Measurements from ENCODE around the gene SH2D2A. TPM values are rescaled to one million over a fixed set of nuclear protein-coding genes. Genes with fewer than 3 reads are reported as not detected.

Gene SH2D2A
- total RNA-seq, 1 donor from 2014 or later = 1.4 TPM

DNA sequence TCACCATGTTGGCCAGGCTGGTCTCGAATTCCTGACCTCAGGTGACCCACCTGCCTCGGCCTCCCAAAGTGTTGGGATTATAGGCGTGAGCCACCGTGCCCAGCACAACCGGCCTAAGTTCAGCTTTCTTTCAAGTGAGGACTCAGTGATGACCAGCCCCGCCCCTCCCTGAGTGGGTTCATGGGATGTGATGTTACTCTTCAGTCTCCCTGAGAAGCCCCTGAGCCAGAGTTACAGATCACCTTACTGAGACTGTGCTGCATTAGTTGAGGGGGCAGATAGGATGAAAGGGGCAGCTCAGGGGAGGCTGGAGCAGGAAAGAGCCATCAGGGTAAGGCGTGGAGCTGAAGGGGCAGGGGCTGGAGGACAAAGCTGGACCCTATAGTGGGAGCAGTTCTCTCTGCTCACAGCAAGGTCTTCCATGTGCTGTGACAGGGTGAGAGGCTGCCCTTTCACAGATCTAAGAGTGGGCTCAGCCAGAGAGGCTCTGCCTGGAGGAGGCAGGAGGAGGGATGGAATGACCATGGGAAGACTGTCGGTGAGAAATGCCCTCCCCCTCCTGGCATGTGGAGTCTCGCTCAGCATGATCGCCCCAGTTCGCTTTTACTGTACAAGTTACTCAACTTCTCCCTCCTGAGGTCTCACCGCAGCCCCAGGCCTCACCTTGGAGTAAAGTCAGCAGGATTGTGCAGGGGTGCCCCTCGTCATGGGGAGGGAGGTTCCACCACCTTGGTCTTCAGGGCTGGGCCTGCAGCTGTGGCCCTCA, 13.4 kb downstream of the SH2D2A start:
- ATAC-seq = no peak

DNA sequence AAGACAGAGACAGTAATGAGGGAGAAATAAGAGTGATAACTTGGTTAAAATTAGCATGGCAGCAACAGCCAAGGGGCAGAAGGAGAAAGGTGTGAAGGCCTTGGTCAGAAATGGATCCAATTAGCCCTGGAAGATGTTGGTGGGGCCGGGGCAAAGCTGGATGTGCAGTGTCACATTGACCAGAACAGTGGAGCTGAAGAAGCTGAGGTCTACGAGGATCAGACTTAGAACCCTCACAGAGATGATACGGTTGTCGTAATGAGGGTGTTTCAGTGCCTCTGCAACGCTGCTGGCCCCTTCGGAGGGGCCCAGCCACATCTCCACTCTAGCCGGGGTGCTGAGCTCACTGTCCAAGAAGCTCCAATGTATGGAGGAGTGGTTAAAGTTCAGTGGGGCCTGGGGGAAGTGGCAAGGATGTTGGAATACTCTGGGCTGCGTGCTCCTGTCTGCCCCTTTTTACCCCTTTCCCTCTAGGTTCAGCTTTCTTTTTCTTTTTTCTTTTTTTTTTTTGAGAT, 14.2 kb downstream of the SH2D2A start:
- no peak for ATAC-seq

DNA sequence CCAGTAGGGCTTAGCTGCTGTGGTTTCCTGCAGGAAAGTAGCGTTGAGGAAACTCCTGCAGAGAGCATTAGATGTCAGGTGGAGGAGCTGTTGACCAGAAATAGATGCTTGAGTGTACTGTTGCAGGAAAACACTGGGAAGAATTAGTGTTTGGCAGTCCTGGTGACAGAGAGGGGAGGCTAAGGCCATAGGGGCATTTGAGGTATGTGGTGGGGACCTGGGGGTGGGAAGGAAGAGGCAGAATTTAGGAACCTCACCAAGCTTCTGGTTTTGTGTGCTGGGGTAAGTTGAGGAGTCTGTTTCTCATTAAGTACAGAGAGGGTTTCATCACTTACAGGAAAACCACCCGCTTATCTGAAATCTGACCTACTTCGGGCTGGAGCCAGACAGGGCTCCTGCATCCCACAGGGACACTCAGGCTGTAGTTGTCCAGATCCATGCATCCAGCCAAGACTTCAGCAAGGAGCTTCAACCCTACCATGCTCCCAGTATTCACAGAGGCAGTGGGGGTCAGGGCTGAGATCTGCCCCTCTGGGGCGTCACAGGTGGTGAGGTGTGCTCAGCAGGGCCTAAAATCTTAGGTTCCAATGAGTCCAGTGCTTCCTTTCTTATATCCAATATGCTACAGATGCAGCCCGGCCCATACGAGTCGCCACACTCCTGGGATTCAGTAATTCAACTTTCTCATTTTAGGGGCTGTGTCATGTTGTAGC, 15.1 kb downstream of the SH2D2A start:
- no peak for ATAC-seq

DNA sequence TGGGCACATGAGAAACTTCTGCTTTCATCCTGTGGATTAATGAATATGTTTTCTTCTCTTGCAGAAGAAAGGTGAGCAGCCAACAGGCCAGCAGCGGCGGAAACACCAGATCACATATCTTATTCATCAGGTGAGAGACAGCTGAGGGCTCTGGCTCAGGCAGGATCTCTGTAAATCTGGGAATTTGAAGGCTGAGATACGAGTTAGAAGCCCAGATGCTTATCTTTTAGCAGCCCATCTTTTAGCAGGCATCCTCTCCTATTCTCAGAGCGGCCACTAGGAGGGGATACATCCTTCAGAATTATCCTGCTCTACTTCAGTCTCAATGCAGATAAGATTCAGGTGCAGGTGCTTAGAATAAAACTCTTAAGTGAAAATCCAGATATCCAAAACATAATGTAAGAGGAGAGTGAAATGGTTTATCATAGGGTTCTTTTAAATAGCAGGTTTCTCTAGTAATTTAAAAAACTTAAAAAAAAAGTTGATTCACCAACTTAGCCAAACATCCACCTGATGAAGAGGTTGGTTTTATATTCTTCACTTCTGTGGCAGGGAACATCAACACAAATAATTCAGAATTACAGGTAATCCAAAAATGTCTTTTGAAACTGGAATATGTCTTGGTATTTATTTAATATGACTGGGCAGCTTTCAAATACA, 19.3 kb downstream of the SH2D2A start:
- peak; percentile 56 for ATAC-seq

DNA sequence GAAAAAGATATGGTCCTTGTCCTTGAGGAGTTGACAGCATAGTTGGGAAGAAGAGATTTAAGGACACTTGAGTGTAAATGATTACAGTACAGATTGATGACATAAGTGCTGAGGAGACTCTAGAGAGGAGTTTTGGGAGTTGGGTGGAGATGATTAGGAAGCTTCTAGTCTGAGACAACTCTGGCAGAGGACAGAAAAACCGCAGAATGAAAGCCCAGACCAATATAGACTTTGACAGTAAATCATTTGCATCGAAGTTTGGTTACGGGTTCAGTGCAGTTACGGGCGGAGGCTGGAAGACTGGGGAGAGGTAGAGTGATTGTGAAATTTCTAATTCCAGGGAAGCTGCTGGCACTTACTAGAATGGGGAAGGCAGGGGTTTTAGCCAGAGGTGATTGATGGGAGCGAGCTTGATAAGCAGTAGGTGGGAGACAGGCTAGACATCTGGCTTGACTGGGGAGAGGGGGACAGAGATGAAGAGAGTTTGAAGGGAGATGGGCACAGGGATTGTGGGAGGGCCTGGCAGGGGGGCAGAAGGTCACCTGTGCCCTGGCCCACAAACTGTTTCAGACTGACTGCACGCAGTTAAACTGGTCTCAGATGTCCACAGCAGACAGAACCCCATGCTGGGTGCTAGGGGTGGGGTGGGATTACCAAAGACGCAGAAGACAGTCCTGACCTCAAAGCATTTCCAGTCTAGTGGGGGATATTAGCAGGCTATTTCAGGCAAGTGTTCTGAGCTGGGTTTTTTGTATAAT, 20.1 kb downstream of the SH2D2A start:
- ATAC-seq = no peak

DNA sequence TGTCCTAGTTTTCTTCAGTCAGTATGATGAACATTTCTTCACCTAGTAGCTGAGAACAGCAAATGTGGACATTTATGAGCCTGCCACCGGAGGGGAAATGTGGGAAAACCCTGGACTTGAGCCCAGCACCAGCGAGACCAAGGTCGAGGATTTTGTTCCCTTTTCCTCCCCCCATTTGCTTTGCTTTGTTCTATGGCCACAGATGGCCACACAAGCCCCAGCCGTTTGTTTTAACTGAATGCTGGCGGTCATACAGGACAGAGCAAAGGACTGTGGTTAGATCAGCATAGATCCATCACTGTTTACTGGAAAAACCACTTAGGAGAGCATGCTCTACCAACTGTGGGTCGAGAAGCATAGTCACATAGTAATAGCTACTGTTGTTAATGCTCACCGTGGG, 20.9 kb downstream of the SH2D2A start:
- no peak for ATAC-seq

DNA sequence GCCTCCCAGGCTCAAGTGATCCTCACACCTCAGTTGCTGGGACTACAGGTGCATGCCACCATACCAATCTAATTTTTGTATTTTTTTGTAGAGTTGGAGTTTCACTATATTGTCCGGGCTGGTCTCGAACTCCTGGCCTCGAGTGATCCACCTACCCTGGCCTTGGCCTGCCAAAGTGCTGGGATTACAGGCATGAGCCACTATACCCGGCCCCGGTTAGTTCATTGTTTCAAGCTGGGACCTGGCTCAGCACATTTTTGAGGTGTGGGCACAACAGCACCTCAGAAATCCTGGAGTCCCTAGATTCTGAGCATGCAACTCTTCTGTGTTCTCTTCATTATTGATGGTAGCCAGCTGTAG, 21.3 kb downstream of the SH2D2A start:
- no peak for ATAC-seq

DNA sequence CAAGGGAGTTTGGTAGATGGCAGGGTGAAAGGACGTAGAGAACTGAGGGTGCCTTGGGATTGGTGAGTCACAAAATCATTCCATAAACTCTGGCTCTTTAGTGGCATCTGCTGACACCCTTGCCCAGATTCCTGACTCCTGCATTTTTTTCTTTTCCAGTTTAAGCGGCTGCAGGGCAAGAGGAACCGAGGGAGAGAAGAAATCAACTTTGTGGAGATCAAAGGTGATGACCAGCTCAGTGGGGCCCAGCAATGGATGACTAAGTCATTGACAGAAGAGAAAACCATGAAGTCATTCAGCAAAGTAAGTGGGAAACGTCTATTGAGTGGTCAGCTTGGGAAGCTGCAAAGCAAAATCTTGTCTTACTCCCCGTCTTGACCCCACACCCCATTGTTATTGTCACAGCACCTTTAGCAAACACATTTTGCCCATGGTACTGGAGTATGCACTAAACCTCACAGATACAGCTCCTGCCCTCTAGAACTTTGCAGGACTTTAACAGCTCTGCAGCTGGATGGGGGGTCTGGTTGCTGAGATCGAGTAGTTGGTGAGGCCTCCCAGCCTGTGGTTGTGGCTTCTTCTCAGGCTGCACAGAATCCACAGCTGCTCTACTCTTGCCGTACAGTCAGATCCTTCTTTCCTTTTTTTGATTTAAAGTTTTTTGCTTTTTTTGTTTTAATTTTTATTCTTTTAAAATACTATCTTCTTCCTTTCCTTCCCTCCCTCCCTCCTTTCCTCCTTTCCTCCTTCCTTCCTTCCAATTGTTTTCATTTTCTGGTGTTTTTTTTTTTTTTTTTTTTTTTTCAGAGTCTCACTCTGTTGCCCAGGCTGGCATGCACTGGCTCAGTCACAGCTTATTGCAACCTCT, 21.9 kb downstream of the SH2D2A start:
- ATAC-seq = no peak

DNA sequence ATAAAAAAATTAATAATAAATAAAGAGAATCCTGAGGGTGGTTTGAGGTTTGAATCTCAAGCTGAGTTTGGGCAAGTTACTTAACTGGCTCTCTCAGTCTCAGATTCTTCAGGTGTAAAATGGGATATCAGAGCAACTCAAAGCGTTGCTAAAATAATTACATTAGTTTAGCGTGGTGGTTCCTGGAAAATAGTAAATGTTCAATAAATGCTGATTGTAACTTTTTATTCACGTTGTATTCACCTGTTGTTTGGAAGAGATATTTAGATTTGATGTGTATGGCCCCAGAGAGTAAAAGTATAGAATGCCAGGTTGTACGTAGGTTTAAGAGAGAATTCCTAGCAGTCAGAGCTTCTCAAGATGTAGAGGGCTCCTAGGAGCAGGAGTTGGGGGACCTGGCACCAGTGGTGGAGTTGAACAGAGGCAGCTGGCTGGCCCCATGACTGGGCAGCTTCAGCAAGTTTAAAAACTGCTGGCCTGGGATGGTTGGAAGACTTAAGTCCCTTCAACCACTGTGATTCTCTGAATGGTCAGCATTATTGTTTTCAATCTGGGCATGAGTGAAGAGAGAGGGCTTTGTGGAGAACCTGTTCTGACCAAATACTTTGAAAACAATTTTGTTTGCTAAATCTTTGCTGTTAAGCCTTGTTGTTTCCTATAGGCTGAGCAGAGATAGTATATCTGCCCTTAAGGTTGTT, 26.9 kb downstream of the SH2D2A start:
- ATAC-seq = no peak

DNA sequence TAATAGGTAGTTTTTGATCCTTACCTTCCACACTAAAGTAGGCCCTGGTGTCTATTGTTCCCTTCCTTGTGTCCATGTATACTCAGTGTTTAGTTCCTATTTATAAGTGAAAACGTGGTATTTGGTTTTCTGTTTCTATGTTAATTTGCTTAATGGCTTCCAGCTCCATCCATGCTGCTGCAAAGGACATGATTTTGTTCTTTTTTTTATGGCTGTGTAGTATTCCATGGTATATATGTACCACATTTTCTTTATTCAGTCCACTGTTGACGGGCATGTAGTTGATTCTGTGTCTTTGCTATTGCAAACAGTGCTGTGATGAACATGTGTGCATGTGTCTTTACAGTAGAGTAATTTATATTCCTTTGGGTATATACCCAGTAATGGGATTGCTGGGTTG, 28.5 kb downstream of the SH2D2A start:
- no peak for ATAC-seq

DNA sequence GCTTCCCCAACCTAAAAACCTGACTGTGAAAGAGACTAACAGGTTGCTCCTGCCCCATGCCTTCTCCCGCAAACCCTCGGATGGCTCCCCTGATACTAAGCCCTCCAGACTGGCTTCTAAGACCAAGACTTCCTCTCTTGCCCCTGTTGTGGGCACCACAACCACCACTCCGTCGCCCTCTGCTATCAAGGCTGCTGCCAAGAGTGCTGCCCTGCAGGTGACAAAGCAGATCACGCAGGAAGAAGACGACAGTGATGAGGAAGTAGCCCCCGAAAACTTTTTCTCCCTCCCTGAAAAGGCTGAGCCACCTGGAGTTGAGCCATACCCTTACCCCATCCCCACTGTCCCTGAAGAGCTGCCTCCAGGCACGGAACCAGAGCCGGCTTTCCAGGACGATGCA, 30.0 kb downstream of the SH2D2A start:
- ATAC-seq = no peak

DNA sequence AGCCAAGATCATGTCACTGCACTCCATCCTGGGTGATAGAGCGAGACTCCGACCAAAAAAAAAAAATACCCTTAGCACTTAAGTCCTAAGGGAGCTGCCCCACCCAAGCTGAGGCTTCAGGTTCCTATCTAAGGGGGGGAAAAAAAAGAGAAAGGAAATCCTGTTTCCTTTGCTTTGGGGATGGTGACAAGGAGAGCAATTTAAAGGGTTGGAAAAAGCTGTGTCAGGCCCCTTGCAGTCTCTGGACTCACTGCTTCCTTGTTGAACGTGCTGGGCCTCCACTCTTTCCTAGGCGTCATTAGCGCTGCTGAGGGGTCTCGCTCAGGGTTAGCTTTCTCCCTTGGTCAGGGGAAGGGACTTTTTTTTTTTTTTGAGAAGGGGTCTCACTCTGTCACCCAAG, 31.2 kb downstream of the SH2D2A start:
- no peak for ATAC-seq

DNA sequence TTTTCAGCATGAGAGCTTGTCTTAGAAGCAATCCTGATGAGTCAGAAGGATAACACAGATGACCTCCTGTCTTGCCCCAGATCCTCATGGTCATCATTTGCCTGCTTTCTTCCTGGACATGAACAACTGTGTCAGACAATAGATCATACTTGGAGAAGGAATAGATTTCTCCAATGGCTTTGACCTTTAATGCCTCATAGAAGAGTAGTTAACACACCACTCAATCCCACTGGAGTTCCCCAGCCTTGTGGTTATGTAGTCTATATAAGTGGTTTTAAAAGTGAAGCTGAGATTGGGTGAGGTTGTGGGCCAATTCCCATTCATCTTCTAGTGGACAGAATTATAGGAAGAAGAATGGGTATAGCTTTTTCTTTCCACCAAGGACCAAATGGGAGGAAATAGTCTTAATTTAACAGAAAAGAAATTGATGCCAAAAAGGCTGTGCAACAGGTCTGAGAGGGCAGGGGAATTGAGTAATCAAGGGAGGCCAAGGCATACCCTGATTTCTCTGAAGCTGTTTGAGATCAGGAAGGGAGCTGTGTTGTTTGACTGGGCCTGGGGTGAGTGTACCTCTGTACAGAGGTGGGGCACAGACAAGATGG, 35.0 kb downstream of the SH2D2A start:
- ATAC-seq = no peak

DNA sequence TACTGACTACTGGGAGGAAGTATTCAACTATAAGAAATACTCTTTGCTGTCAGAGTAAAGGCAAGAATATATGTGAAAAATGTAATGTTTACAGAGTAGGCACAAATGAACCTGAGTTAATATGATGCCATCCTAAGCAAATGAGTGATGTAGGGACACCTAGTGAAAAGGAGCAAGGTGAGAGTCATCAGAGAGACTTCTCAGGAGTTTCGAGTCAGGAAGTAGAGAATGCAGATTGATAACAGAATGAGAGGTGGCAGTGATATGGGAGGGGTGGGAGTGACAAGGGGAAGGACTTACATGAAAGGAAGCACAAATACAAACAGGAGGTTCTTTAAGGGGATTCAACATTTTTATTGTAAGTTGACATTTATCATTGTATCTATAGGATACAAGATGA, 39.1 kb downstream of the SH2D2A start:
- no peak for ATAC-seq

DNA sequence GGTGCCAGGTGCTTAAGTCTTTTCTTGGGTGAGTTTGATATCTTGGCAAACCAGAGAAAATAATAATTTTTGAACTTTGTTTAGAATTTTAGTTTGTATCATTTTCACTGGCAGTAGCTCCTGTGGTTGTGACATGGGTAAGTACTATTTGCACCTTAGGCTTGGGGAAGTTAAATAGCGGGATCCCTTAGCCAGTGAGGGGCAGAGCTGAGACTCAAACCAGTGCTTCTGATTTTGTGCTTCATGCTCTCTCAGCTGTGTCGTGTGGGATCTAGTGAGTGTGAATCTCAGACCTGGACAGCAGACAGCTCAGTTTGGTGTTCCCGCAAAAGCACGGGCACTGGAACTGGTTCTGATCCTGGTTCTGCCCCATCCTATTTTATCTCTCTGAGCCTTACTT, 39.7 kb downstream of the SH2D2A start:
- ATAC-seq = no peak

DNA sequence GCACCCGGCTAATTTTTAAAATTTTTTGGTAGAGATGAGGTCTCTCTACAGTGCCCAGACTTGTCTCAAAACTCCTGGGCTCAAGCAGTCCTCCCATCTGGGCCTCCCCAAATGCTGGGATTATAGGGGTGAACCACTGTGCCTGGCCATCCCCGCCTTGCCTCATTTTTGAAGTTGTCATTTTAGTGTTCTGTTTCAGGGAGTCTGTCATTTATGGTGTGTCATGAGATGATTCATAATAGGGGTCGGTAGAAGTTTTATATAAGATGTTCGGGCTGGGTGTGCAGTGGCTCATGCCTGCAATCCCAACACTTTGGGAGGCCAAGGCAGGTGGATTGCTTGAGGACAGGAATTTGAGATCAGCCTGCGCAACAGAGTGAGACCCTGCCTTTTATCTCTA, 40.8 kb downstream of the SH2D2A start:
- no peak for ATAC-seq

DNA sequence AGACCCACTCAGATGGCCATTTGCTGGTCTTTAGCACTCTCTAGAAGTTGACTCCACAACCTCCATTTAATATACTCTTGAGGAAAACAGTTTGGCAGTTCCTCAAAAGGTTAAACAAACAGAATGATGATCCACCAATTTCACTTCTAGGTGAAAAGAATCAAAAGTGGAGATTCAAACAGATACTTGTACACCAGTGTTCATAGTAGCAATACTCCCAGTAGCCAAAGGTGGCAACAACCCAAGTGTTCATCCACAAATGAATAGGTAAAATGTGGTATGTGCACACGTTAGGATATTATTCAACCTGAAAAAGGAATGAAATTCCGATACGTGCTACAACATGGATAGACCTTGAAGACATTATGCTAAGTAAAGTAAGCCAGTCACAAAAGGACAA, 43.0 kb downstream of the SH2D2A start:
- ATAC-seq = no peak

DNA sequence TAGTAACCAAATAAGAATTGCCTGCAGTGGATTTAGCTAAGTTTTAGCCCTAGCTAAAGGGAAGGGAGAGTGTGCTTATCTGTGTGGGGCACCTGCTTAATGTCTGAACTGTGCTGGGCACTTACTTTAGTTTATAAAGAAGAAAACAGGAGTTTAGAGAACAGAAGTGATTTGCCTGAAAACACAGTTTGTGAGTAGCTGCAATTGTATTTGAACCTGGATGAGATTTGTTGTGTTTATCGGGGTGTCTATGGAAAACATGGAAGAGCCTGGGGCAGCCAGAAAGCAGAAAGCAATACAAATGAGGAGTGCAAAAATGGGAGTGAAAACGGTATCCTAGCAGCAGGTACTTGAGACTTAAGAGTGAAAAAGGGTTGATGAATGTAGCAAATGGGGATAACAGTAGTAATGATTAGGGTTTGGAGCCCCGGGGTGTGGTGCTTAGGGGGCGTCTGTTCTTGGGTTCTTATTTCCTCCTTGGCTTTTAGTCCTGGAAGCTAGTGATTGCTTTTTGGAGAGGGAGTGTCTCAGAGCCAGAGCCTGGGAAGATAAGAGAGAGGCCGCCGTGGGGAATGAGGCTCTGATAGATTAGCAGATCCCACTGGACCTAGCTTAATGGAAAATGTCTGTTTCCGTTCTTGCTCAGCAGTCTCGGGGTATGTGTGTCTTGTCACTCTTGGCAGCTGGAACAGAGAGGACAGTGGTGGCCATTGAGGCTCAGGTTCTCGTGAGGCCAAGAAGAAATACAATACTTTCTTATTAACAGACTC, 43.7 kb downstream of the SH2D2A start:
- ATAC-seq = no peak

DNA sequence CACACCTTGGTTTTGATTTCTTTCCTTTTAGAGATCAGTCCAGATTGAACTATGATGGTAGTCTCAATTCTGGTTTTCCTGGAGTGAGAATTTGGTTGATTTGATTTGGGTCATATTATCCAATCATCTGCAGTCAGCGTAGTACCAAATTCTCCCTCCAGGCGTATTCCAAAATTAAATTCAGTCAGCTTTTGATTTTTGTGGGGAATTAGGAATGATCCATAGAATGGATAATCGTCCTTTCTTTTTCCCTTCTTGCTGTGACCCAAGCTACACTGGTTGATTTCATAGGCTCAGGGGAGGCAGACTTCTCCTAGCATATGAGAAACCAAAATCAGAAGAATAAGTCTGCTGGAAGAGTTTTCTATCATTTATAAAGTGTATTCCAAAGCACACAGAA, 44.4 kb downstream of the SH2D2A start:
- no peak for ATAC-seq
